Vagina (tissue), 2 donors: Measurements from ENCODE around the gene NPEPPS. TPM values are rescaled to one million over a fixed set of nuclear protein-coding genes. Genes with fewer than 3 reads are reported as not detected.

Experiments used
- DNase-seq, 2 donors: peaks; one replicate each; pipeline ENCODE4 v3.0.0-alpha.2; 2017; ENCODE audit errors: extremely low spot score in 2 of 2
- H3K27ac ChIP-seq: fragments of 200-600 bp; sonication (generic); one replicate; pipeline ENCODE4 v1.5.1; 2019
- H3K27me3 ChIP-seq: fragments of 200-600 bp; sonication (generic); one replicate; pipeline ENCODE4 v1.5.1; 2019
- H3K36me3 ChIP-seq, 2 donors: fragments of 200-600 bp; sonication (generic); one replicate each; pipeline ENCODE4 v1.5.1; 2017 to 2019
- H3K4me1 ChIP-seq: fragments of 200-600 bp; sonication (generic); one replicate; pipeline ENCODE4 v1.5.1; 2019
- H3K4me3 ChIP-seq, 2 donors: fragments of 200-600 bp; sonication (generic); 1 replicate in 1 of 2; 2 replicates in 1 of 2; pipeline ENCODE4 v1.5.1; 2016 to 2019
- H3K9me3 ChIP-seq: fragments of 200-600 bp; sonication (generic); one replicate; pipeline ENCODE4 v1.5.1; 2019
- CTCF ChIP-seq, 3 experiments: fragments of 450-650 bp in 2 of 3; fragments of 200-600 bp in 1 of 3; sonication (generic) in 1 of 3; IDR thresholded peaks; one replicate each; pipeline ENCODE4 v1.5.1; 2017 to 2019; ENCODE audit warnings: antibody characterized with exemption in 3 of 3, mild to moderate bottlenecking in 2 of 3, moderate library complexity in 2 of 3
- POLR2A ChIP-seq, 2 donors: fragments of 450-650 bp; IDR thresholded peaks; one replicate each; pipeline ENCODE4 v1.6.1; 2017; ENCODE audit warnings: antibody characterized with exemption in 2 of 2, mild to moderate bottlenecking in 2 of 2, moderate library complexity in 2 of 2
- POLR2AphosphoS5 ChIP-seq, 2 donors: sonication (generic); formaldehyde crosslinking; IDR thresholded peaks; one replicate each; pipeline ENCODE4 v1.9.0; 2017; ENCODE audit warnings: antibody characterized with exemption in 2 of 2, mild to moderate bottlenecking in 2 of 2, low read depth in 1 of 2; ENCODE audit not compliant: insufficient read depth in 1 of 2
- intact Hi-C: fragments of 100-400 bp; cut with DNase I; formaldehyde crosslinking; loops from one replicate; pipeline ENCODE4 v1.15.1; 2023
- total RNA-seq: library from RNA; depleted of rRNA; stranded (reverse); fragments of >200 nt; gene quantifications from one replicate; pipeline ENCODE4 v1.2.3, GENCODE V29; 2016

The NPEPPS gene
- total RNA-seq, 1 donor from 2014 or later: 121 TPM

GRCh38 chr17:47621293-47622179, 90.6 kb downstream of the NPEPPS start:
- peaks cover 16% of the 10 kb centered on the region for H3K4me1 ChIP-seq
- intact Hi-C loops: no loop called here

GRCh38 chr17:47622180-47622549, 91.3 kb downstream of the NPEPPS start:
- peaks cover 0 to 39% of the 10 kb centered on the region in 2 donors for H3K36me3 ChIP-seq
- H3K4me3 ChIP-seq: no peak overlapping the region
- TF ChIP-seq POLR2A (IDR thresholded peaks at IDR 0.05) (no peak), POLR2AphosphoS5 (IDR thresholded peaks at IDR 0.05; ENCODE audit: insufficient read depth in 1 of 2, low read depth in 1 of 2) (no peak)
- H3K27ac ChIP-seq: peak overlapping the region; percentile 47
- intact Hi-C loops: no loop called here
- H3K9me3 ChIP-seq: no peaks in the 10 kb centered on the region
- no peaks in the 10 kb centered on the region for H3K27me3 ChIP-seq
- H3K4me1 ChIP-seq: peaks cover 16% of the 10 kb centered on the region
- no peak for DNase-seq

More at GRCh38 chr17:47621293-47622179, 90.6 kb downstream of the NPEPPS start:
- TF ChIP-seq POLR2A (IDR thresholded peaks at IDR 0.05): no peak
- no peak for TF ChIP-seq POLR2AphosphoS5 (IDR thresholded peaks at IDR 0.05; ENCODE audit: insufficient read depth in 1 of 2, low read depth in 1 of 2)
- TF ChIP-seq CTCF (IDR thresholded peaks at IDR 0.05): no peak
- Histone ChIP-seq H3K27ac (peak overlapping the region; percentile 47), H3K36me3 (peaks cover 0 to 43% of the 10 kb centered on the region in 2 donors), H3K9me3 (no peaks in the 10 kb centered on the region), H3K27me3 (no peaks in the 10 kb centered on the region), H3K4me3 (no peak overlapping the region)
- no peak for DNase-seq

- H3K4me1 ChIP-seq: peaks cover 16% of the 10 kb centered on the region
- H3K4me3 ChIP-seq: no peak overlapping the region
- intact Hi-C loops: no loop called here
- no peak for DNase-seq
- no peak for TF ChIP-seq CTCF (IDR thresholded peaks at IDR 0.05)
- TF ChIP-seq POLR2AphosphoS5 (IDR thresholded peaks at IDR 0.05; ENCODE audit: insufficient read depth in 1 of 2, low read depth in 1 of 2): no peak
- no peak for TF ChIP-seq POLR2A (IDR thresholded peaks at IDR 0.05)
- H3K27me3 ChIP-seq: no peaks in the 10 kb centered on the region
- no peak overlapping the region for H3K27ac ChIP-seq
- no peaks in the 10 kb centered on the region for H3K9me3 ChIP-seq
- H3K36me3 ChIP-seq: peaks cover 0 to 14% of the 10 kb centered on the region in 2 donors
These were observed 93.8 kb downstream of the NPEPPS start for GRCh38 chr17:47624727-47625068.

- no peak overlapping the region for H3K4me3 ChIP-seq
- H3K27me3 ChIP-seq: no peaks in the 10 kb centered on the region
- no peak for DNase-seq
- no peaks in the 10 kb centered on the region for H3K9me3 ChIP-seq
- TF ChIP-seq POLR2AphosphoS5 (IDR thresholded peaks at IDR 0.05; ENCODE audit: insufficient read depth in 1 of 2, low read depth in 1 of 2): no peak
- no peak for TF ChIP-seq CTCF (IDR thresholded peaks at IDR 0.05)
- TF ChIP-seq POLR2A (IDR thresholded peaks at IDR 0.05): no peak
- peaks cover 0 to 7% of the 10 kb centered on the region in 2 donors for H3K36me3 ChIP-seq
- H3K4me1 ChIP-seq: no peaks in the 10 kb centered on the region
- intact Hi-C loops: no loop called here
- H3K27ac ChIP-seq: no peak overlapping the region
These were observed 97.2 kb downstream of the NPEPPS start for GRCh38 chr17:47628014-47628566.

GRCh38 chr17:47629826-47630225, 98.9 kb downstream of the NPEPPS start:
- Histone ChIP-seq H3K4me1 (no peaks in the 10 kb centered on the region), H3K36me3 (no peaks in the 10 kb centered on the region), H3K27me3 (no peaks in the 10 kb centered on the region), H3K27ac (no peak overlapping the region), H3K9me3 (no peaks in the 10 kb centered on the region), H3K4me3 (no peak overlapping the region)
- no peak for DNase-seq
- TF ChIP-seq CTCF (IDR thresholded peaks at IDR 0.05) (no peak), POLR2A (IDR thresholded peaks at IDR 0.05) (no peak), POLR2AphosphoS5 (IDR thresholded peaks at IDR 0.05; ENCODE audit: insufficient read depth in 1 of 2, low read depth in 1 of 2) (no peak)
- intact Hi-C loops: no loop called here
